ENCODE results near the gene SLITRK3.
A peak's percentile ranks its signal among the peaks of the same experiment; 100 is the strongest.
"Not testable (repeated sequence)": the region's sequence is repeated elsewhere in the genome, so short reads cannot be mapped to it uniquely, and the experiment has no call there.

Gene SLITRK3

DNA sequence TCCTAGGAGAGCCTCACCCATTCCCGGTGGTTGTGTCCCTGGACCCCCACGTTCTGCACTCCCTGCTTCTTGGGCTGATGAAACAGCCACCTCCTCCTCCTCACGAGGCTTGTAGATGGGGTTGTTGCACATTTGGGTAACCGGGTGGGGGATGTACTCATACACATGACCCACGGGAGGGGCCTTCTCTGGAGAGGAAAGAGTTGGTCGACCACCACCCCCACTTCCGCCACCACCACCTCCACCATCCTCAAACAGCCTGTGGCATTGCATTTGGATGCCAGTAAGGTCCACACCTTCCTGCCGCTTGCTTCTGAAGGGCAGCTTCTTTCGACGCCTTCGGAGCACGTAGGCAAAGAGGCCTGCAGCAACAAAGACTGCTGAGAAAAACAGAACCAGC is 7.7 kb downstream of the SLITRK3 start:
- DNase-seq, result no peak

DNA sequence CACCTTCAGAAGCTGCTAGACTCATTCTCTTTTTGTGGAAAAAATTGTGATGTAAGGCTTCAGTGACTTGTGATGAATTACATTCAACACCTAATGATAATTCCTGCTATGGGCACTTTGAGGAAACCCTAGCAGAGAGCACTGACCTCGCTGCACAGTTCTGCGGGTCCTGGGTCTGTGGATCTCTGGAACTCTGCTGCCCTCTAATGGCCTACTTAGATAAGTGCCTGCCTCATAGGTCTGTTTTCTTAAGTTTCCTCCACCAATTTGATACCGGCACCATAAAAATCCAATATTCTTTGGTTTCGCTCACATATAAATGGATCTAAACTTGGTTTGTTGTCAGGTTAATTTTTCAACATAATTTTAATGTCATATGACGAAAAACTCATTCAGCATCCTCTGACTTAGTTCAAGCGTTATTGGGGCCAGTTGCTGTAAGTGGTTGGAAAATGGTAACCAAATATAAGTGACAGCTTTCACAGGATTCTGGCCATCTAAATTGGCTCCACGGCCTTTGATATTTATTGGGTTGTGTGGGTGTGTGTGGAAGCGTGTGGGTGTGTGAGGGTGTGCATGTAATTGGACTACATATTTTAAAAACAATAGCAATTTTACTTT is 10.4 kb downstream of the SLITRK3 start:
- peak in 1 of 2 experiments; percentile 41 for DNase-seq

DNA sequence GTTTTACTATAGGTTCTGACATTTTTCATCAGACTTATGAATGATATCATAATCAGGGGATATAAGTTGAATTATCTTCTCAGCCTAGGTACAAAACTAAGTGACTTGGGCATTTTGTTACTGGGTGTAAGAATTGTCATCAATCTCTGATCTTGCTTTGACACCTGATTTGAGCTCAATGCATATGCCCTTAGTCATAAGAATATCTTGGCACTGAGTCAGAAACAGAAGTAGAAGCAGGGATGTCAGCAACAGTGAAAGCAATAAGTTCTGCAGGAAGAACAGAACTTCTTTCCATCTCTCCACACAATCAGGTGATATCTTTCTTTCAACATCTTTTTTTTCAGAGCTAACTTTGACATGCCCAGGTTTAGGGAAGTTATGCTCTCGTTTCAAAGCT is 14.6 kb downstream of the SLITRK3 start:
- no peak for DNase-seq

DNA sequence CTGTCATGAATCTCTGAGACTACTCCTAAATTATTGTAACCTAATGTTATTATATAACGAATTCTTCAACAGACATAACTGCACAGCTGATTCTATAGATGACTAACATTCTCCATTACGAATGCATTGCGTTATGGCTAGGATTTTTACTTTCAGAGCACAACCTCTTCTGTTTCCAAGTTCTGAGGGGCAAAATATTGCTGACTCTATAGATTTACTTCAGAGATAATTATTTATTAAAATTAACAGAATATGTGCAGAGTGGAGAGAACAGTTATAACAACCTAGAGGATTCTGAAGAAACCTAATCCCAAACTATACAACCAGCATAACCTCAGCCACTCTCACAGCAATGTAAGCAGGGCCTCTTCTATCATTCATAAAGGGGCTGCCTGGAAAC is 25.9 kb downstream of the SLITRK3 start:
- DNase-seq, result no peak

DNA sequence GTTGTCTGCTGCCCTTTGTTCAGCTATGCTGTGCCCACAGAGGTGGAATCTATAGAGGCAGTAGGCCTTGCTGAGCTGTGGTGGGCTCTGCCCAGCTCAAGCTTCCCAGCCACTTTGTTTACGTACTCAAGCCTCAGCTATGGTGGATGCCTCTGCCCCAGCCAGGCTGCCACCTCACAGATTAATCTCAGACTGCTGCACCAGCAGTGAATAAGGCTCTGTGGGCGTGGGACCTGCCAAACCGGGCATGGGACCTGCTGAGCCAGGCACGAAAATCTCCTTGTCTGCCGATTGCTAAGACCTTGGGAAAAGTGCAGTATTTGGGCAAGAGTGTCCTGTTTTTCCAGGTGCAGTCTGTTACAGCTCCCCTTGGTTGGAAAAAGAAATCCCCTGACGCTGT is 26.8 kb downstream of the SLITRK3 start:
- DNase-seq, result no peak

DNA sequence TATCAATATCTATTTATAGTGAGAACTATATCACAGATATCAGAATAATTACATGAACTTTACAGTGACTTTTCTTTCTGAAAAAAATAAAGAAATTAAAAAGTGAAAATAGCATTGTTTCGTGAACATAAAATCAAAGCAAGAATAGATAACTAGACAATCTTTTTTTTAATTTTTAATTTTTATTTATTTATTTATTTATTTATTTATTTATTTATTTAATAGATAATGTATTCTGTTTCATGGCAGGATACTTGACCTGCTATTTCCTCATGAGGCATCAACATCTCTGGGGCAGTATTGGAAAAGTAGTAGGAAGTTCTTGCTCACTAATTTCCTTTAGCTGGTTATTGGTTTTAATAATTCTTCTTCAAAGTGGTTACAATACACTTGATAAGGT is 33.3 kb downstream of the SLITRK3 start:
- no peak for DNase-seq

DNA sequence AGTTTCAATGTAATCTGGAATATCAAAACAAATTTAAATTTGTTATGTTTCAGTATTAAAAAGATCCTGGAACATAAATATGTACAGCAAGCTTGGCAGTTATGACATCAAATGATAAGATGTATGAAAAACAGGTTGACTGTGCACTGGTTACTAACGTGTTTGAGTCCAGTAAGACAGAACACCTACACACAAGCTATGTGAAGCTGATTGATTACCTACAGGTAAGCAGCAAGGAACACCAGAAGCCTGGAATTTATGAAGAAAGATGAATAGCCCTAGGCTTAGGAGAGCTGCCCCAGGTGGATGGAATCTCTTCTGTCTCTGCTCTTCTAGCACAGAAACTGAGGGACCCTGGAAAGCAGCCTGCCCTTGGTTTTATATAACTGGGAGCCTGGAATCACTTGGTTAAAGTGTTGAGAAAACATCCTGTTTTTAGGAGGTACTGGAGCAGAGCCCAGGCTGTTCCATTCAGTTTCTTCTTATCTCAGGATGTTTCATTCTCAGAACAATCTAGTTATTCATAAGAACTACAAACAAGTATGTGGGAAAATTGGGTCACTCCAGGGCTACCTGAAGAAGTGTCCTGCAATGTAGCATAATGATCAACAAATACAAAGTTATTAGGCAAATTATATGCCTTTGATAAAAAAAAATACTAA is 36.3 kb downstream of the SLITRK3 start:
- no peak for DNase-seq

DNA sequence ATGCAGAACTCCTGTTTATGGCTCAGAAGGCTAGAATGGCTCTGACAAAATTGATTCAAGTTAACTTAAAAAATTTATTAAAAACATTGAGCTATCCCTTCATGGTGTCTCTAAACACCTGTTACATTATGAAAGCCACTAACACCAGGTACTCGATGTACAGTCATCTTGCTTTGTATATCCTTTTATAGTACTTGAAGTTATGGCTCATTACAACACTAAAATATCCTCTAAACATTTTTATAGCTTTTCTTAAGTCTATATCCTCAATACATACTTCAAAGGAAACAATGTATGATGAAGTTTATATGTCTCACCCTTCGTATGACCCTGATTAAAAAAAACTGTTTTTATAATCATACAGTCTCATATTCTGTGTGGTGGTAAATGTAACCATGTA is 38.2 kb downstream of the SLITRK3 start:
- no peak for DNase-seq

DNA sequence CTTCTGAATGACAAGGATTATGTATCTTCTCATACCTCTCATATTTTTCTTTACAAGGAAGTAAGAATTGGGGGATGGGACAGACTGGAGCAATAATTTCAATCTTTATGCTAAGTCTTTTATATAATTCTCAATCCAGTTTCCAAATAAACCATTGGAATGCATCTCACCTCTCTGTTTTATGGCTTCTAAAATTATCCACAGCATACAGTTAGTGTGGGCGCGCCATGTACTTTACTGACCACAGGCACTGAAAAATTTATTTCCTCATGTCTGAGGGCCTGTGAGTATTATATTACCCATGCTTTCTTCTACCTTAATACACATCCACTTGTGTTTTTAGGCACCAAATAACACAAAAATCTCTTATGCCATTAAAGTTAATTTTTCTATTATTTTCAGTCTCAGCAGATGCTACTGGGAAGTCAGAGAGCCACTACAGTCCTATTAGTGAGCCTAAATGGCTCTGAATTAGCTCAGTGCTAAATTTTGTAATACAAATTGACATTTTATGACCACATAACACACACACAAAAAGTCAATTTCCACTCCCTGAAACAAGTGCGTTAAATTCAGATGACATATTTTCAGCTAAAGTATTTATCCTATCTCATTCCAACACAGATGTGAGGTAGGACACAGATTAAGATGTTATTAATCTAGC is 39.3 kb downstream of the SLITRK3 start:
- DNase-seq, result no peak

DNA sequence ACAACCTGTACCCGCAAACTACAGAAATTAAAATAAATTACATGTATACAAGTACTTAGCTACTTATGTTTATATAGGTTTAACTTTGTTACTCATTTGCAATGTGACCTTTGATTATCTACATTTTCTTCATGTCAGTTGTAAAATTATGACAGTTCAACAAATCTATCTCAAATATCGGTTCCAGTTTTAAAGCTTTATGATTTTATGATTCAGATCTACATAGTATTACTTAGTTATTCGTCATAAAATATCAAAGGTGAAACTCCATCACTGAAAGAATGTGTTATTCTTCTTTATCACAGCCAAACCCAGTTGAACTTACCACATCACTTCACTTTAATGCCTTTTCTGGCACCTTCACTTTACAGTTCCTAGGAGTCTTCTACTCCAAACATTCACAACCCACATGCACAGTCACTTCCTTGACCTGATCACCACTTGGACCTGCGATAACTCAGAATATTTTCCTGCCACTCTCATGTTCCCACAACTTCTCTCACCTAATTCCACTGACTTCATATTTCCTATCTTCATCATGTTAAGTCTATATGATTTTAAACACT is 47.2 kb downstream of the SLITRK3 start:
- DNase-seq, result no peak

DNA sequence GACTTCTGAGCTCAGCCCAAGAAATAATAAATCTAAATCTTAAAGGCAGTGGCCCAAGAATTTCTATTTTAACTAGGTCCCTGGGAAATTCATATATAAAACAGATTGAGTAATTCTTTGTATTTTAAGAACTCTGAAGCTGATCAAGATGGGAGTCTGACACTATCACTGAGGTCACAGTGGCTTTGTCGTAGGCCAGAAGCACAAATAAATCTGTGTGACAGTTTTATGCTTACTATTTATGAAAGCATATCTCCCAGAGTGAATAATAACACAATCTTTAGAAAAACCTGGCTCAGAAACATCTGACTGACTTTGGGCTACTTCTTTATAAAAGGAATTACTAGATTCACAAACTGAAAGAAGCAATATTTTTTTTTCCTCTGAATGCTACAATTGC is 51.9 kb downstream of the SLITRK3 start:
- no peak for DNase-seq

DNA sequence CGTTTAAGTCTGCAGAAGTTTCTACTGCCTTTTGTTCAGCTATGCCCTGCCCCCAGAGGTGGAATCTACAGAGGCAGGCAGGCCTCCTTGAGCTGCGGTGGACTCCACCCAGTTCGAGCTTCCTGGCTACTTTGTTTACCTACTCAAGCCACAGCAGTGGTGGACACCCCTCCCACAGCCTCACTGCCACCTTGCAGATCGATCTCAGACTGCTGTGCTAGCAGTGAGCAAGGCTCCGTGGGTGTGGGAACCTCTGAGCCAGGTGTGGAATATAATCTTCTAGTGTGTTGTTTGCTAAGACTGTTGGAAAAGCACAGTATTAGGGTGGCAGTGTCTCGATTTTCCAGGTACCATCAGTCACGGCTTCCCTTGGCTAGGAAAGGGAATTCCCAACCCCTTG is 56.3 kb downstream of the SLITRK3 start:
- DNase-seq, result not testable (repeated sequence)

Data from cerebellar nuclear complex (tissue), 1 donor.